ENCODE data around the gene PCTP. TPM values are rescaled to one million over a fixed set of nuclear protein-coding genes. Genes with fewer than 3 reads are reported as not detected.

PCTP gene
- total RNA-seq, 1 donor from 2014 or later = 15.4 TPM

DNA sequence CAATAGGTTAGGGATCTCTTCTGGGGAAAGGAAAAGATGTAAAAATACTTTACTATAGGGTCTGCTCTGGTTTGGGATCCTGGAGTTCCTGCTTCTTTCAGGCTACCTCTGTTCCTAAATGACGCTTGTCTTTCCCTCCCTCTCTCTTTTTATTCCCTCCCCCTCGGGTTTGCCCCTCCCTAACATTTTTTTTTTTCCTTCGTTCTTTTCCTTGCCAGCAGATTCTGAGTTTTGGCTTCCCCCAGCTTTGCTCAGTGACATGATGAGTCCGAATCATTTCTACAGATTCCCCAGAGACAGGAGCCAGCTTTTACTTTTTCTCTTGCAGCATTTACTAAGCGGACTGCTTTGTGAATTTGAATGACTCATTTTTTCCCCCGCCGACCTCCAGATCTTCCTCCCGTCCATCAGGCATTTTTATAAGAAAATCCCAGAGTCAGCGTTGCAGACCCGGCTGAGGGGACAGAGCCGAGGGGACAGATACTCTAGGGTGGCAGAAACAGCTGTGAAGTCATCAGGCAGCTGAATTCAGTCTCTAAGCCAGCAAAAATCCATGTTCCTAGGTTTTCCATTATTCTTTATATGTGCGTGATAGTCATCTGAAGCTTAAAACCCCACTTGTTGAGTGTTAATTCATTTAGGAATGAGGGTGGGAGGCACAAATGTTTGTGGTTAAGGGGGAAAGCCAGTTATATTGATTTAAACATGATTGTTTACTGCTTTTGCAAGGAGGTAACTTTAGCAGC lies 27.9 kb upstream of the PCTP start, which contains the start of gene TMEM100:
TSS of gene TMEM100 (minus strand) at position 123 of the 746 bp plus-strand sequence. CDS start 1,794 bp downstream, outside the sequence.
- no peak for TF ChIP-seq CTCF (conservative IDR thresholded peaks at IDR 0.05)
- peak within 1 kb of the TSS; percentile 81 for H3K4me3 Mint-ChIP-seq
- H3K27ac Mint-ChIP-seq (ENCODE audit: unreplicated experiment) = peak within 1 kb of the TSS; percentile 84
- no peaks in the 10 kb centered on the region for H3K9me3 Mint-ChIP-seq
- DNase-seq (ENCODE audit: low read depth, low spot score) = no peak
- peaks cover 47% of the 10 kb centered on the region for H3K4me1 Mint-ChIP-seq
- peaks cover 7% of the 10 kb centered on the region for H3K27me3 Mint-ChIP-seq (ENCODE audit: low read depth)
- H3K36me3 Mint-ChIP-seq (ENCODE audit: low read depth) = no peaks in the 10 kb centered on the region

DNA sequence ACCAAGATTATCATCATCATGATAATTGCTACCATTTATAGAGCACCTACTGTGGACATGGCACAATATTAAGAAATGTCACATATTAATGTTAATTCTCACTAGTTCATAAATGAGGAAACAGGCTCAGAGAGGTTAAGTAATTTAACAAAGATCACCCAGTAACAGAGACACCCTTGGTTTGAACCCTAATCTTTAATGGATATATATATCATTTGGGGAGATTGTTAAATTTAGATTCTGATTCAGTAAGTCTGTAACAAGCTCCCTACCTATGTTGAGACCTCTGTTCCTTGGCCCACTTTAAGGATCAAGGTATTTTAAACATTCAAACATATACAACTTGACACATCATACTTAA lies 27.4 kb upstream of the PCTP start:
- no peak overlapping the region for H3K4me3 Mint-ChIP-seq
- peaks cover 7% of the 10 kb centered on the region for H3K27me3 Mint-ChIP-seq (ENCODE audit: low read depth)
- no peak for TF ChIP-seq CTCF (conservative IDR thresholded peaks at IDR 0.05)
- no peak overlapping the region for H3K27ac Mint-ChIP-seq (ENCODE audit: unreplicated experiment)
- H3K36me3 Mint-ChIP-seq (ENCODE audit: low read depth) = no peaks in the 10 kb centered on the region
- no peaks in the 10 kb centered on the region for H3K9me3 Mint-ChIP-seq
- DNase-seq (ENCODE audit: low read depth, low spot score) = no peak
- peaks cover 41% of the 10 kb centered on the region for H3K4me1 Mint-ChIP-seq

DNA sequence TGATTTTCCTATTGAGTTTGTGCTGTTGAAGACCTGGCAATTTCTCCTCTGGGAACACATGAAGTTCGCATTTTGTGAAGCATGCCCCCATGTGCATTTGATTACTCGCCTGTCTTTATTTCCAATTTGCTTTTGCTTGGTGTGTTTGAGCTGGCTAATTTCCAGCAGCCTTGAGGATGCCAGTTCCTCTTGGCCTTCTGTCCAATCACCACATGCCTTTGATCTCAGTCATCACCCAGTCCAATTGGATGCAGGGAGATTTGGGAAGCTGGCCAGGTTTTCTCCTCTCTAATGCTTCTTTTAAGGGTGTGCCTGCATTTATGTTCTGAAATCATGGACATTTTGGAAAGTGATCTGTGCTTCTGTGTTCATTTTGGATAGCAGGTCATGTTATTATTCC lies 24.4 kb upstream of the PCTP start:
- no peak overlapping the region for H3K27ac Mint-ChIP-seq (ENCODE audit: unreplicated experiment)
- no peaks in the 10 kb centered on the region for H3K9me3 Mint-ChIP-seq
- H3K27me3 Mint-ChIP-seq (ENCODE audit: low read depth) = peaks cover 7% of the 10 kb centered on the region
- H3K36me3 Mint-ChIP-seq (ENCODE audit: low read depth) = no peaks in the 10 kb centered on the region
- peaks cover 32% of the 10 kb centered on the region for H3K4me1 Mint-ChIP-seq
- DNase-seq (ENCODE audit: low read depth, low spot score) = no peak
- H3K4me3 Mint-ChIP-seq = no peak overlapping the region
- TF ChIP-seq CTCF (conservative IDR thresholded peaks at IDR 0.05) = no peak

GRCh38 chr17:55727275-55727674 lies 23.6 kb upstream of the PCTP start:
- Mint-ChIP-seq H3K4me3 (no peak overlapping the region), H3K9me3 (no peaks in the 10 kb centered on the region), H3K4me1 (peaks cover 37% of the 10 kb centered on the region), H3K36me3 (ENCODE audit: low read depth) (no peaks in the 10 kb centered on the region), H3K27me3 (ENCODE audit: low read depth) (peaks cover 7% of the 10 kb centered on the region), H3K27ac (ENCODE audit: unreplicated experiment) (no peak overlapping the region)
- no peak for DNase-seq (ENCODE audit: low read depth, low spot score)
- no peak for TF ChIP-seq CTCF (conservative IDR thresholded peaks at IDR 0.05)

DNA sequence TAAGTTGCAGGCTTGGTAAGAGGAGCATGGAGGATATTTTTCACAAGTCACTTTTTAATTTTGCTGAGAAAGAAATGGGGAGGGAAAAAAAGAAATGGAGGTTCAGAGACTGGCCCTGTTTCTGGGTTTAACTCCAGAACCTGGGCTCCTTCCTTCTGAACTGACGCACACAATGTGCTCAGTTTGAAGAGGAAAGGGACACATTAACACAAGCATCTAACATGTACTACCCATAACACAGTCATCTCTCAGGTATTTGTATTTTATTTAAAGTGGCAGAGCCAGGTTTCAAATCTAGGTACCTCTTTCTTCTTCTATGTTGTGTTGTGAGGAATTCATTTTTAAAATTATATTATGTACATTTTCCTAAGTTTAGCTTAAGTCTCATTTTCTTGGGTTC lies 22.9 kb upstream of the PCTP start:
- Mint-ChIP-seq H3K4me1 (peaks cover 37% of the 10 kb centered on the region), H3K9me3 (no peaks in the 10 kb centered on the region), H3K27ac (ENCODE audit: unreplicated experiment) (no peak overlapping the region), H3K36me3 (ENCODE audit: low read depth) (no peaks in the 10 kb centered on the region), H3K4me3 (no peak overlapping the region), H3K27me3 (ENCODE audit: low read depth) (peaks cover 4% of the 10 kb centered on the region)
- no peak for TF ChIP-seq CTCF (conservative IDR thresholded peaks at IDR 0.05)
- no peak for DNase-seq (ENCODE audit: low read depth, low spot score)

All from neural crest cell (in vitro differentiated cells).